ENCODE measurements around the gene TMEM41B.

Gene TMEM41B

GRCh38 chr11:9274499-9275258 lies 39.7 kb downstream of the TMEM41B start:
- no peak for DNase-seq (ENCODE audit: low read depth)
- no peak overlapping the region for H3K4me3 ChIP-seq (ENCODE audit: control insufficient read depth, low read depth, low read length)
- no peak for TF ChIP-seq CTCF (conservative IDR thresholded peaks at IDR 0.05; ENCODE audit: control insufficient read depth, insufficient read depth, low read depth, low read length)

- peak; percentile 78 for DNase-seq (ENCODE audit: low read depth)
- no peak overlapping the region for H3K4me3 ChIP-seq (ENCODE audit: control insufficient read depth, low read depth, low read length)
- TF ChIP-seq CTCF (conservative IDR thresholded peaks at IDR 0.05; ENCODE audit: control insufficient read depth, insufficient read depth, low read depth, low read length) = no peak
These were observed 40.7 kb downstream of the TMEM41B start for GRCh38 chr11:9273376-9274336.

GRCh38 chr11:9269492-9270013 lies 44.8 kb downstream of the TMEM41B start:
- no peak for TF ChIP-seq CTCF (conservative IDR thresholded peaks at IDR 0.05; ENCODE audit: control insufficient read depth, insufficient read depth, low read depth, low read length)
- DNase-seq (ENCODE audit: low read depth) = peak; percentile 32
- no peak overlapping the region for H3K4me3 ChIP-seq (ENCODE audit: control insufficient read depth, low read depth, low read length)

- no peak for DNase-seq (ENCODE audit: low read depth)
- no peak overlapping the region for H3K4me3 ChIP-seq (ENCODE audit: control insufficient read depth, low read depth, low read length)
- TF ChIP-seq CTCF (conservative IDR thresholded peaks at IDR 0.05; ENCODE audit: control insufficient read depth, insufficient read depth, low read depth, low read length) = no peak
These were observed 46.7 kb downstream of the TMEM41B start for GRCh38 chr11:9267680-9268079.

GRCh38 chr11:9266926-9267325 lies 47.5 kb downstream of the TMEM41B start:
- TF ChIP-seq CTCF (conservative IDR thresholded peaks at IDR 0.05; ENCODE audit: control insufficient read depth, insufficient read depth, low read depth, low read length) = no peak
- no peak for DNase-seq (ENCODE audit: low read depth)
- no peak overlapping the region for H3K4me3 ChIP-seq (ENCODE audit: control insufficient read depth, low read depth, low read length)

GRCh38 chr11:9266132-9266736 lies 48.2 kb downstream of the TMEM41B start:
- TF ChIP-seq CTCF (conservative IDR thresholded peaks at IDR 0.05; ENCODE audit: control insufficient read depth, insufficient read depth, low read depth, low read length) = no peak
- no peak overlapping the region for H3K4me3 ChIP-seq (ENCODE audit: control insufficient read depth, low read depth, low read length)
- DNase-seq (ENCODE audit: low read depth) = no peak
